Vagina (tissue), 2 donors: Measurements from ENCODE around the gene HSD11B2. TPM values are rescaled to one million over a fixed set of nuclear protein-coding genes. Genes with fewer than 3 reads are reported as not detected.

Source experiments
- DNase-seq, 2 donors: peaks; one replicate each; pipeline ENCODE4 v3.0.0-alpha.2; 2017; ENCODE audit errors: extremely low spot score in 2 of 2
- H3K27ac ChIP-seq: fragments of 200-600 bp; sonication (generic); one replicate; pipeline ENCODE4 v1.5.1; 2019
- H3K27me3 ChIP-seq: fragments of 200-600 bp; sonication (generic); one replicate; pipeline ENCODE4 v1.5.1; 2019
- H3K36me3 ChIP-seq, 2 donors: fragments of 200-600 bp; sonication (generic); one replicate each; pipeline ENCODE4 v1.5.1; 2017 to 2019
- H3K4me1 ChIP-seq: fragments of 200-600 bp; sonication (generic); one replicate; pipeline ENCODE4 v1.5.1; 2019
- H3K4me3 ChIP-seq, 2 donors: fragments of 200-600 bp; sonication (generic); 1 replicate in 1 of 2; 2 replicates in 1 of 2; pipeline ENCODE4 v1.5.1; 2016 to 2019
- H3K9me3 ChIP-seq: fragments of 200-600 bp; sonication (generic); one replicate; pipeline ENCODE4 v1.5.1; 2019
- POLR2A ChIP-seq, 2 donors: fragments of 450-650 bp; IDR thresholded peaks; one replicate each; pipeline ENCODE4 v1.6.1; 2017; ENCODE audit warnings: antibody characterized with exemption in 2 of 2, mild to moderate bottlenecking in 2 of 2, moderate library complexity in 2 of 2
- POLR2AphosphoS5 ChIP-seq, 2 donors: sonication (generic); formaldehyde crosslinking; IDR thresholded peaks; one replicate each; pipeline ENCODE4 v1.9.0; 2017; ENCODE audit warnings: antibody characterized with exemption in 2 of 2, mild to moderate bottlenecking in 2 of 2, low read depth in 1 of 2; ENCODE audit not compliant: insufficient read depth in 1 of 2
- intact Hi-C: fragments of 100-400 bp; cut with DNase I; formaldehyde crosslinking; loops from one replicate; pipeline ENCODE4 v1.15.1; 2023
- total RNA-seq: library from RNA; depleted of rRNA; stranded (reverse); fragments of >200 nt; gene quantifications from one replicate; pipeline ENCODE4 v1.2.3, GENCODE V29; 2016
- TF ChIP-seq, protein P1 (sequence below), 3 experiments: fragments of 450-650 bp in 2 of 3; fragments of 200-600 bp in 1 of 3; sonication (generic) in 1 of 3; IDR thresholded peaks; one replicate each; pipeline ENCODE4 v1.5.1; 2017 to 2019; ENCODE audit warnings: antibody characterized with exemption in 3 of 3, mild to moderate bottlenecking in 2 of 3, moderate library complexity in 2 of 3

HSD11B2 gene
- total RNA-seq, 1 donor from 2014 or later = 30.2 TPM

DNA sequence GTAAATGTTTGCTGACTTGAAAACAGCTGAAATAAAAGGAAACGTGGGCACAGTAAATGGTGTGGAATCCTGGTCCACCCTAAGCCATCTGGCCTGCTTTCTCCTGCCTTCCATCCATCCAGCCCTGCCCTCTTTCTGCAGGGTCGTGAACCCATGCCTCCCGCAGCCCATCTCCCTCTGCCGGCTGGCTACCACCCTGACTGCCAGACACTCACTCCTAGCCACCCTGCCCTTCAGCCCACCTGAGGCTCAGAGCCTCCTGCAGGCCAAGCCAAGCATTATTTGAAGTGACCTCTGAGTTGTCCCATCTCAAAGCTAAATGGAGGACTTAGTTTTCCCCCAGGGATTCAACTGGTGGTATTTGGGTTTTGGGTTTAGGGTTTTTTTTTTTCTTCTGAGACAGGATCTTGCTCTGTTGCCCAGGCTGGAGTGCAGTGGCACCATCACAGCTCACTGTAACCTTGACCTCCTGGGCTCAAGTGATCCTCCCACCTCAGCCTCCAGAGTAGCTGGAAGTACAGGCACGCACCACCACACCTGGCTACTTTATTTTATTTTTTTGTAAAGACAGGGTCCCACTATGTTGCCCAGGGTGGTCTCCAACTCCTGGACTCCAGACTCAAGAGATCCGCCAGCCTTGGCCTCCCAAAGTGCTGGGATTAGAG, 23.0 kb upstream of the HSD11B2 start:
- TF ChIP-seq, protein P1, sequence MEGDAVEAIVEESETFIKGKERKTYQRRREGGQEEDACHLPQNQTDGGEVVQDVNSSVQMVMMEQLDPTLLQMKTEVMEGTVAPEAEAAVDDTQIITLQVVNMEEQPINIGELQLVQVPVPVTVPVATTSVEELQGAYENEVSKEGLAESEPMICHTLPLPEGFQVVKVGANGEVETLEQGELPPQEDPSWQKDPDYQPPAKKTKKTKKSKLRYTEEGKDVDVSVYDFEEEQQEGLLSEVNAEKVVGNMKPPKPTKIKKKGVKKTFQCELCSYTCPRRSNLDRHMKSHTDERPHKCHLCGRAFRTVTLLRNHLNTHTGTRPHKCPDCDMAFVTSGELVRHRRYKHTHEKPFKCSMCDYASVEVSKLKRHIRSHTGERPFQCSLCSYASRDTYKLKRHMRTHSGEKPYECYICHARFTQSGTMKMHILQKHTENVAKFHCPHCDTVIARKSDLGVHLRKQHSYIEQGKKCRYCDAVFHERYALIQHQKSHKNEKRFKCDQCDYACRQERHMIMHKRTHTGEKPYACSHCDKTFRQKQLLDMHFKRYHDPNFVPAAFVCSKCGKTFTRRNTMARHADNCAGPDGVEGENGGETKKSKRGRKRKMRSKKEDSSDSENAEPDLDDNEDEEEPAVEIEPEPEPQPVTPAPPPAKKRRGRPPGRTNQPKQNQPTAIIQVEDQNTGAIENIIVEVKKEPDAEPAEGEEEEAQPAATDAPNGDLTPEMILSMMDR (IDR thresholded peaks at IDR 0.05) = no peak
- TF ChIP-seq POLR2AphosphoS5 (IDR thresholded peaks at IDR 0.05; ENCODE audit: insufficient read depth in 1 of 2, low read depth in 1 of 2) (no peak), POLR2A (IDR thresholded peaks at IDR 0.05) (no peak)
- peak overlapping the region; percentile 91 for H3K27ac ChIP-seq

DNA sequence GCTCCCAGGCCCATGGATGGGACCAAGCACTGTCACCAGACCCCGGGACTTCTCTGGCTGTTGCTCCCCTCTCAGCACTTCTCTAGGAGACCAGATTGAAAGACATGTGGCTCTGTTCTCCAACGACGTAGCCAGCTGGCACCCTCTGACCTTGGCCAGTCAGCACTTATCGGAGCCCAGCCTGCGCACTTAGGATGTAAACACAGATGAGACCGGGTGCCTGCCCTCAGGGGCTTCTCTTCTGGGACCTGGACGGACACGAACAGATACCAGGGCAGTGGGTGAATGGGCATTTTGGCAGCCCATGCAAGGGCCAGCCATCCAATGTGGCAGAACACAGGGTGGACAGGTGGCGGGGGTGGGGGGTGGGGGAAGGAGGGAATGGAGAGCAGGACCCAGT, 21.3 kb upstream of the HSD11B2 start:
- Histone ChIP-seq H3K27me3 (no peaks in the 10 kb centered on the region), H3K27ac (no peak overlapping the region), H3K4me3 (no peak overlapping the region), H3K9me3 (no peaks in the 10 kb centered on the region), H3K4me1 (peaks cover 52% of the 10 kb centered on the region), H3K36me3 (no peaks in the 10 kb centered on the region)
- intact Hi-C loops = no loop called here
- no peak for DNase-seq
- TF ChIP-seq, protein P1 (IDR thresholded peaks at IDR 0.05) = no peak
- TF ChIP-seq POLR2A (IDR thresholded peaks at IDR 0.05) = no peak
- TF ChIP-seq POLR2AphosphoS5 (IDR thresholded peaks at IDR 0.05; ENCODE audit: insufficient read depth in 1 of 2, low read depth in 1 of 2) = no peak

More for the DNA sequence above, 23.0 kb upstream of the HSD11B2 start:
- no peaks in the 10 kb centered on the region for H3K9me3 ChIP-seq
- intact Hi-C loops = no loop called here
- DNase-seq = no peak
- no peak overlapping the region for H3K4me3 ChIP-seq
- peaks cover 57% of the 10 kb centered on the region for H3K4me1 ChIP-seq
- H3K27me3 ChIP-seq = no peaks in the 10 kb centered on the region
- no peaks in the 10 kb centered on the region for H3K36me3 ChIP-seq

GRCh38 chr16:67411339-67411738, 19.6 kb upstream of the HSD11B2 start:
- peaks cover 51% of the 10 kb centered on the region for H3K4me1 ChIP-seq
- H3K27ac ChIP-seq = no peak overlapping the region
- TF ChIP-seq, protein P1 (IDR thresholded peaks at IDR 0.05) = no peak
- no peak for TF ChIP-seq POLR2AphosphoS5 (IDR thresholded peaks at IDR 0.05; ENCODE audit: insufficient read depth in 1 of 2, low read depth in 1 of 2)
- no peak for TF ChIP-seq POLR2A (IDR thresholded peaks at IDR 0.05)
- no peaks in the 10 kb centered on the region for H3K9me3 ChIP-seq
- H3K27me3 ChIP-seq = no peaks in the 10 kb centered on the region
- intact Hi-C loops = no loop called here
- H3K4me3 ChIP-seq = no peak overlapping the region
- H3K36me3 ChIP-seq = no peaks in the 10 kb centered on the region
- DNase-seq = no peak

- intact Hi-C loops = no loop called here
- H3K4me1 ChIP-seq = peaks cover 41% of the 10 kb centered on the region
- no peaks in the 10 kb centered on the region for H3K27me3 ChIP-seq
- no peak overlapping the region for H3K4me3 ChIP-seq
- no peak for DNase-seq
- TF ChIP-seq POLR2AphosphoS5 (IDR thresholded peaks at IDR 0.05; ENCODE audit: insufficient read depth in 1 of 2, low read depth in 1 of 2) (no peak), POLR2A (IDR thresholded peaks at IDR 0.05) (no peak)
- TF ChIP-seq, protein P1 (IDR thresholded peaks at IDR 0.05) = no peak
- H3K9me3 ChIP-seq = no peaks in the 10 kb centered on the region
- no peak overlapping the region for H3K27ac ChIP-seq
- no peaks in the 10 kb centered on the region for H3K36me3 ChIP-seq
Measured at GRCh38 chr16:67412294-67412693, 18.6 kb upstream of the HSD11B2 start.
